OCI-LY3 (cell line): ENCODE measurements around the gene RBM45.
A peak's percentile ranks its signal among the peaks of the same experiment; 100 is the strongest.

Experiments
- H2AFZ ChIP-seq: fragments of 200-600, 300-600 bp; shearing (Covaris generic); 2 replicates; pipeline ENCODE4 v1.6.0; 2014; ENCODE audit warnings: antibody characterized with exemption, low read depth, low read length
- H3K27ac ChIP-seq: fragments of 200-600, 300-600 bp; sonication (generic); 2 replicates; pipeline ENCODE4 v1.5.1; 2014; ENCODE audit warnings: mild to moderate bottlenecking, low read length, moderate library complexity, mixed read lengths
- H3K27me3 ChIP-seq: fragments of 200-600, 300-600 bp; sonication (generic); 2 replicates; pipeline ENCODE4 v1.6.1; 2014; ENCODE audit warnings: low read depth, low read length, mixed read lengths
- H3K36me3 ChIP-seq: fragments of 200-600, 300-600 bp; sonication (generic); replicated peaks from 2 replicates; pipeline ENCODE3; 2014; ENCODE audit warnings: low read depth, low read length, mixed read lengths
- H3K4me1 ChIP-seq: fragments of 300-600, 200-600 bp; sonication (generic); 2 replicates; pipeline ENCODE4 v1.6.1; 2014; ENCODE audit warnings: low read length, mixed read lengths
- H3K4me2 ChIP-seq: fragments of 200-600, 300-600 bp; sonication (generic); 2 replicates; pipeline ENCODE4 v1.6.1; 2014; ENCODE audit warnings: low read length, mixed read lengths
- H3K4me3 ChIP-seq: fragments of 300-600, 200-600 bp; sonication (generic); 2 replicates; pipeline ENCODE4 v1.5.1; 2014; ENCODE audit warnings: antibody characterized with exemption, mild to moderate bottlenecking, low read length, moderate library complexity
- H3K79me2 ChIP-seq: fragments of 300-600, 200-600 bp; shearing (Covaris generic); 2 replicates; pipeline ENCODE4 v1.6.1; 2014; ENCODE audit warnings: mild to moderate bottlenecking, low read length, mixed read lengths
- H3K9ac ChIP-seq: fragments of 300-600, 200-600 bp; shearing (Covaris generic); 2 replicates; pipeline ENCODE4 v1.6.0; 2014; ENCODE audit warnings: mild to moderate bottlenecking, low read length, moderate library complexity
- H3K9me3 ChIP-seq: fragments of 200-600, 300-600 bp; shearing (Covaris generic); 2 replicates; pipeline ENCODE4 v1.6.1; 2014; ENCODE audit warnings: low read length, mixed read lengths; ENCODE audit not compliant: insufficient read depth
- H4K20me1 ChIP-seq: fragments of 200-600, 300-600 bp; sonication (generic); 2 replicates; pipeline ENCODE4 v1.6.1; 2016; ENCODE audit warnings: low read length, mixed read lengths; ENCODE audit not compliant: insufficient read depth
- CTCF ChIP-seq: fragments of 200-600, 300-600 bp; sonication (generic); IDR thresholded peaks from 2 replicates; pipeline ENCODE4 v1.5.1; 2014; ENCODE audit warnings: antibody characterized with exemption, low read length, low read depth
- EZH2phosphoT487 ChIP-seq: fragments of 200-600 bp; shearing (Covaris generic); IDR thresholded peaks from 2 replicates; pipeline ENCODE4 v1.6.1; 2018; ENCODE audit warnings: antibody characterized with exemption, mixed run types, low read depth

RBM45 gene

GRCh38 chr2:178068823-178069454 is 43.3 kb upstream of the RBM45 start:
- no peaks in the 10 kb centered on the region for H3K36me3 ChIP-seq
- H3K27ac ChIP-seq, result no peak overlapping the region
- no peaks in the 10 kb centered on the region for H4K20me1 ChIP-seq
- no peak overlapping the region for H3K4me3 ChIP-seq
- H3K4me2 ChIP-seq, result no peak overlapping the region
- no peak overlapping the region for H2AFZ ChIP-seq
- no peaks in the 10 kb centered on the region for H3K9me3 ChIP-seq
- no peak for TF ChIP-seq CTCF
- no peak for TF ChIP-seq EZH2phosphoT487
- no peaks in the 10 kb centered on the region for H3K4me1 ChIP-seq
- no peaks in the 10 kb centered on the region for H3K79me2 ChIP-seq
- H3K9ac ChIP-seq, result no peak overlapping the region
- peaks cover 9% of the 10 kb centered on the region for H3K27me3 ChIP-seq

- Histone ChIP-seq H3K4me3 (no peak overlapping the region), H3K4me2 (no peak overlapping the region), H3K4me1 (no peaks in the 10 kb centered on the region), H4K20me1 (no peaks in the 10 kb centered on the region), H2AFZ (no peak overlapping the region), H3K27me3 (peaks cover 9% of the 10 kb centered on the region), H3K36me3 (no peaks in the 10 kb centered on the region), H3K9ac (no peak overlapping the region), H3K79me2 (no peaks in the 10 kb centered on the region), H3K9me3 (no peaks in the 10 kb centered on the region), H3K27ac (no peak overlapping the region)
- TF ChIP-seq EZH2phosphoT487 (no peak), CTCF (peak; percentile 22)
Measured at GRCh38 chr2:178069551-178069950, 42.7 kb upstream of the RBM45 start.

- H3K4me1 ChIP-seq, result no peaks in the 10 kb centered on the region
- no peak overlapping the region for H3K4me3 ChIP-seq
- no peaks in the 10 kb centered on the region for H3K79me2 ChIP-seq
- TF ChIP-seq EZH2phosphoT487 (no peak), CTCF (no peak)
- no peak overlapping the region for H3K9ac ChIP-seq
- peaks cover 9% of the 10 kb centered on the region for H3K27me3 ChIP-seq
- H3K9me3 ChIP-seq, result no peaks in the 10 kb centered on the region
- H3K27ac ChIP-seq, result no peak overlapping the region
- no peak overlapping the region for H3K4me2 ChIP-seq
- H2AFZ ChIP-seq, result no peak overlapping the region
- no peaks in the 10 kb centered on the region for H3K36me3 ChIP-seq
- H4K20me1 ChIP-seq, result no peaks in the 10 kb centered on the region
Measured at GRCh38 chr2:178070824-178071223, 41.4 kb upstream of the RBM45 start.

- H3K36me3 ChIP-seq, result no peaks in the 10 kb centered on the region
- no peak overlapping the region for H2AFZ ChIP-seq
- H3K9ac ChIP-seq, result no peak overlapping the region
- H3K4me1 ChIP-seq, result no peaks in the 10 kb centered on the region
- H3K27ac ChIP-seq, result no peak overlapping the region
- no peaks in the 10 kb centered on the region for H3K9me3 ChIP-seq
- peaks cover 9% of the 10 kb centered on the region for H3K27me3 ChIP-seq
- no peaks in the 10 kb centered on the region for H3K79me2 ChIP-seq
- no peak overlapping the region for H3K4me3 ChIP-seq
- no peaks in the 10 kb centered on the region for H4K20me1 ChIP-seq
- TF ChIP-seq CTCF, result no peak
- no peak for TF ChIP-seq EZH2phosphoT487
- H3K4me2 ChIP-seq, result no peak overlapping the region
Measured at GRCh38 chr2:178072000-178072382, 40.2 kb upstream of the RBM45 start.
